Esophagus muscularis mucosa (tissue), 4 donors: ENCODE results near the gene TMEM120A. TPM values are rescaled to one million over a fixed set of nuclear protein-coding genes. Genes with fewer than 3 reads are reported as not detected.
A peak's percentile ranks its signal among the peaks of the same experiment; 100 is the strongest.

Experiments used
- DNase-seq: peaks from one replicate; pipeline ENCODE4 v3.0.0-alpha.2; 2017; ENCODE audit errors: extremely low spot score
- H3K27ac ChIP-seq, 4 donors: fragments of 200-600 bp; sonication (generic); replicated peaks in 1 of 4; 1 replicate in 3 of 4; 2 replicates in 1 of 4; pipeline ENCODE4 v1.5.1; 2016 to 2019; ENCODE audit warnings: mild to moderate bottlenecking in 1 of 4
- H3K27me3 ChIP-seq, 4 donors: fragments of 200-600 bp; sonication (generic); one replicate each; pipeline versions ENCODE4 v1.5.1 to v1.6.0; 2016 to 2019
- H3K36me3 ChIP-seq, 4 donors: fragments of 200-600 bp; sonication (generic); one replicate each; pipeline ENCODE4 v1.5.1; 2016 to 2019
- H3K4me1 ChIP-seq, 4 donors: fragments of 200-600 bp; sonication (generic); one replicate each; pipeline ENCODE4 v1.5.1; 2016 to 2019
- H3K4me3 ChIP-seq, 4 donors: fragments of 200-600 bp; sonication (generic); 1 replicate in 2 of 4; 2 replicates in 2 of 4; pipeline ENCODE4 v1.5.1; 2016 to 2019; ENCODE audit warnings: mild to moderate bottlenecking in 4 of 4, moderate library complexity in 1 of 4
- H3K9me3 ChIP-seq, 4 donors: fragments of 200-600 bp; sonication (generic); 1 replicate in 3 of 4; 2 replicates in 1 of 4; pipeline ENCODE4 v1.5.1; 2016 to 2019
- CTCF ChIP-seq, 3 experiments: fragments of 200-600 bp in 2 of 3; fragments of 450-650 bp in 1 of 3; sonication (generic) in 2 of 3; IDR thresholded peaks; one replicate each; pipeline ENCODE4 v1.5.1; 2017 to 2019; ENCODE audit warnings: antibody characterized with exemption in 3 of 3, mild to moderate bottlenecking in 2 of 3, moderate library complexity in 1 of 3
- EP300 ChIP-seq: sonication (generic); formaldehyde crosslinking; IDR thresholded peaks from one replicate; pipeline ENCODE4 v1.6.1; 2017; ENCODE audit warnings: antibody characterized with exemption
- POLR2A ChIP-seq: fragments of 450-650 bp; IDR thresholded peaks from one replicate; pipeline ENCODE4 v1.6.1; 2017; ENCODE audit warnings: antibody characterized with exemption, moderate library complexity, mild to moderate bottlenecking, low read depth
- POLR2AphosphoS5 ChIP-seq, 2 donors: sonication (generic); formaldehyde crosslinking; IDR thresholded peaks; one replicate each; pipeline ENCODE4 v1.6.1; 2017; ENCODE audit warnings: antibody characterized with exemption in 2 of 2
- whole genome bisulfite sequencing: methylation state at CpG from one replicate; pipeline ENCODE4 v1.1.5; 2018; 5-methylcytosine and 5-hydroxymethylcytosine counted together
- intact Hi-C: fragments of 100-400 bp; cut with DNase I; formaldehyde crosslinking; loops from one replicate; pipeline ENCODE4 v1.15.1; 2023
- total RNA-seq, 4 donors: library from RNA; depleted of rRNA; stranded (reverse); fragments of >200 nt; gene quantifications; one replicate each; pipeline versions ENCODE4 v1.1.0 to v1.2.1, GENCODE V29; 2016

Gene TMEM120A
- total RNA-seq, 4 donors from 2014 or later = 23.2 to 37.8 (median 31.2) TPM

- no peaks in the 10 kb centered on the region for H3K9me3 ChIP-seq
- DNase-seq = no peak
- H3K4me1 ChIP-seq = peaks cover 13 to 24% (median 19%) of the 10 kb centered on the region in 4 donors
- intact Hi-C loops = no loop called here
- H3K36me3 ChIP-seq = peaks cover 17 to 45% (median 34%) of the 10 kb centered on the region in 4 donors
- WGBS = 73% methylated on average over 5 of the region's 5 CpGs
- no peak overlapping the region for H3K4me3 ChIP-seq
- TF ChIP-seq POLR2AphosphoS5 (IDR thresholded peaks at IDR 0.05) = peak; percentile 15 to 25
- no peak for TF ChIP-seq POLR2A
- H3K27ac ChIP-seq = no peak overlapping the region
- no peaks in the 10 kb centered on the region for H3K27me3 ChIP-seq
These were observed 42.9 kb downstream of the TMEM120A start for GRCh38 chr7:75951506-75951905.

GRCh38 chr7:75950111-75950681 lies 44.2 kb downstream of the TMEM120A start:
- 89% methylated on average over 15 of the region's 15 CpGs for WGBS
- no peak for TF ChIP-seq POLR2A
- TF ChIP-seq EP300 = no peak
- TF ChIP-seq POLR2AphosphoS5 (IDR thresholded peaks at IDR 0.05) = no peak
- no peak for TF ChIP-seq CTCF (IDR thresholded peaks at IDR 0.05)
- H3K27me3 ChIP-seq = no peaks in the 10 kb centered on the region
- intact Hi-C loops = no loop called here
- no peaks in the 10 kb centered on the region for H3K9me3 ChIP-seq
- H3K4me3 ChIP-seq = no peak overlapping the region
- peaks cover 4 to 32% (median 21%) of the 10 kb centered on the region in 4 donors for H3K36me3 ChIP-seq
- no peak for DNase-seq
- H3K4me1 ChIP-seq = peaks cover 13 to 24% (median 19%) of the 10 kb centered on the region in 4 donors
- no peak overlapping the region for H3K27ac ChIP-seq

- 62% methylated on average over 9 of the region's 9 CpGs for WGBS
- H3K4me3 ChIP-seq = no peak overlapping the region
- H3K36me3 ChIP-seq = peaks cover 0 to 13% (median 6%) of the 10 kb centered on the region in 4 donors
- peaks cover 13 to 27% (median 20%) of the 10 kb centered on the region in 4 donors for H3K4me1 ChIP-seq
- no peak for TF ChIP-seq CTCF (IDR thresholded peaks at IDR 0.05)
- TF ChIP-seq EP300 = no peak
- no peak for TF ChIP-seq POLR2A
- TF ChIP-seq POLR2AphosphoS5 (IDR thresholded peaks at IDR 0.05) = no peak
- intact Hi-C loops = no loop called here
- no peaks in the 10 kb centered on the region for H3K27me3 ChIP-seq
- no peaks in the 10 kb centered on the region for H3K9me3 ChIP-seq
- no peak for DNase-seq
- no peak overlapping the region for H3K27ac ChIP-seq
These were observed 46.2 kb downstream of the TMEM120A start for GRCh38 chr7:75948179-75948578.

DNA sequence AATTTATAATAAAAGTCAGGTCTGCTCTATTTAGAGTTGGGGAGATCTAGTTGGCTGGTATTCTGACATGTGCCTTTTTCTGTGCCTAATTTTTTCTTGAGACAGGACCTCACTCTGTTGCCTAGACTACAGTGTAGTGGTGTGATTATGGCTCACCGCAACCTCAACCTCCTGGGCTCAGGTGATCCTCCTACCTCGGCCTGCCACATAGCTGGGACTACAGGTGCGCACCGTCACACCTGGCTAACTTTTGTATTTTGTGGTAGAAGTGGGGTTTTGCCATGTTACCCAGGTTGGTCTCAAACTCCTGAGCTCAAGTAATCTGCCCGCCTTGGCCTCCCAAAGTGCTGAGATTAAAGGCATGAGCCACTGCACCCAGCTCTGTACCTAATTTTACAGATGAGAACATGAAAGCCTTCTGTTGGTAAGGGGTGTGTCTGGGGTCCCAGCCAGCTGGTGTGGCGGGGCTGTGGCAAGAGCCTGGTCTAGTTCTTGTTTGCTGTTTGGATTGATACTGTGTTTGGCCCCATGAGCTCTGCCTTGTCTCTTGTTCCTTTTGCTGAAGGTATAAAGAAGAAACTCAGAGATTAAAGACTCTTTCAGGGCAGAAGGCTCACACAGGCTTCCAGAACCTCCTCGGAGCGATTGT lies 48.1 kb downstream of the TMEM120A start:
- intact Hi-C loops = no loop called here
- 83% methylated on average over 8 of the region's 8 CpGs for WGBS
- Histone ChIP-seq H3K9me3 (no peaks in the 10 kb centered on the region), H3K36me3 (peaks cover 0 to 13% (median 6%) of the 10 kb centered on the region in 4 donors), H3K4me1 (peaks cover 9 to 23% (median 18%) of the 10 kb centered on the region in 4 donors), H3K4me3 (no peak overlapping the region), H3K27me3 (no peaks in the 10 kb centered on the region), H3K27ac (no peak overlapping the region)
- DNase-seq = no peak
- TF ChIP-seq POLR2A = no peak
- TF ChIP-seq POLR2AphosphoS5 (IDR thresholded peaks at IDR 0.05) = no peak
- TF ChIP-seq EP300 = no peak
- TF ChIP-seq CTCF (IDR thresholded peaks at IDR 0.05) = no peak

- Histone ChIP-seq H3K4me3 (no peak overlapping the region), H3K4me1 (peaks cover 9 to 15% (median 13%) of the 10 kb centered on the region in 4 donors), H3K36me3 (peaks cover 0 to 16% (median 6%) of the 10 kb centered on the region in 4 donors), H3K9me3 (no peaks in the 10 kb centered on the region), H3K27ac (no peak overlapping the region), H3K27me3 (no peaks in the 10 kb centered on the region)
- TF ChIP-seq EP300 (no peak), POLR2AphosphoS5 (IDR thresholded peaks at IDR 0.05) (no peak), POLR2A (no peak), CTCF (IDR thresholded peaks at IDR 0.05) (no peak)
- no peak for DNase-seq
- WGBS = 84% methylated on average over 8 of the region's 8 CpGs
- intact Hi-C loops = no loop called here
These were observed 48.9 kb downstream of the TMEM120A start for GRCh38 chr7:75945297-75946168.
